K562 (cell line): ENCODE measurements around the gene PDGFRA. TPM values are rescaled to one million over a fixed set of nuclear protein-coding genes. Genes with fewer than 3 reads are reported as not detected.

Experiments
- CBX3 ChIP-seq, 2 experiments: IDR thresholded peaks; 1 replicate in 1 of 2; 2 replicates in 1 of 2; pipeline ENCODE4 v1.6.1; 2012; ENCODE audit warnings: inconsistent platforms in 2 of 2, low read length in 2 of 2, borderline replicate concordance in 1 of 2, control low read depth in 1 of 2
- GABPB1 ChIP-seq: sonication (generic); formaldehyde crosslinking; IDR thresholded peaks from 2 replicates; pipeline ENCODE4 v1.8.0; 2022; ENCODE audit warnings: mild to moderate bottlenecking, missing genetic modification reagents
- KLF6 ChIP-seq: fragments of 250-450 bp; sonication (Bioruptor Pico); IDR thresholded peaks from 2 replicates; pipeline ENCODE4 v1.4.0; 2020; ENCODE audit warnings: mild to moderate bottlenecking, moderate library complexity, borderline replicate concordance
- MBD1 ChIP-seq: fragments of 250-450 bp; sonication (Bioruptor Pico); IDR thresholded peaks from 2 replicates; pipeline ENCODE4 v1.8.0; 2022; ENCODE audit warnings: inconsistent platforms
- PML ChIP-seq: IDR thresholded peaks from 2 replicates; pipeline ENCODE4 v1.6.1; 2012; ENCODE audit warnings: low read length, inconsistent platforms
- REST ChIP-seq, 2 experiments: fragments of 450-650 bp; formaldehyde crosslinking in 1 of 2; IDR thresholded peaks; 2 replicates each; pipeline versions ENCODE4 v1.4.0 to v1.6.1; 2014 to 2020; ENCODE audit warnings: mild to moderate bottlenecking in 2 of 2, borderline replicate concordance in 1 of 2, low read depth in 1 of 2
- ZEB2 ChIP-seq: fragments of 450-650 bp; IDR thresholded peaks from 2 replicates; pipeline ENCODE4 v1.6.1; 2016
- ZNF24 ChIP-seq: fragments of 450-650 bp; IDR thresholded peaks from 2 replicates; pipeline ENCODE4 v1.6.1; 2016
- ZNF639 ChIP-seq, 2 experiments: fragments of 200-800 bp in 1 of 2; sonication (Bioruptor generic) in 1 of 2; sonication (generic) in 1 of 2; formaldehyde crosslinking in 1 of 2; IDR thresholded peaks in 1 of 2; conservative IDR thresholded peaks in 1 of 2; 2 replicates each; pipeline versions ENCODE4 v1.5.0 to v1.6.1; 2016 to 2020; ENCODE audit warnings: missing compliant biosample characterization in 1 of 2, missing genetic modification characterization in 1 of 2, missing genetic modification reagents in 1 of 2
- polyA plus RNA-seq, 8 experiments: library from polyadenylated mRNA; depleted of rRNA in 4 of 8; stranded (reverse) in 5 of 8; unstranded in 3 of 8; fragments of >200 nt; fragmentation: Nextera tagmentation in 2 of 8; fragmentation: Illumina TruSeq in 1 of 8; extraction: Ambion mirVana in 2 of 8; extraction: Trizol in 1 of 8; gene quantifications; 2 replicates each; pipeline versions ENCODE4 v1.2.1 to v1.2.3, GENCODE V29; 2011 to 2014; ENCODE audit warnings: inconsistent platforms in 1 of 8, missing spikeins in 1 of 8
- total RNA-seq, 7 experiments: library from RNA; depleted of rRNA in 6 of 7; stranded (reverse); fragments of >200 nt in 6 of 7; fragmentation: Illumina TruSeq in 2 of 7; extraction: Trizol in 2 of 7; gene quantifications; 2 replicates each; pipeline versions ENCODE4 v1.2.1 to v1.2.3, GENCODE V29; 2011 to 2021; ENCODE audit warnings: low replicate concordance in 1 of 7
- TF ChIP-seq, protein P1 (sequence below): sonication (generic); formaldehyde crosslinking; IDR thresholded peaks from 2 replicates; pipeline ENCODE4 v1.8.0; 2022; ENCODE audit warnings: mild to moderate bottlenecking, missing genetic modification reagents

The PDGFRA gene
- total and polyA plus RNA-seq, 9 of the 15 experiments (the other 6 are each of a cell fraction or from before 2014, with no cell fraction given) = 0.40 TPM; not detected in 8

DNA sequence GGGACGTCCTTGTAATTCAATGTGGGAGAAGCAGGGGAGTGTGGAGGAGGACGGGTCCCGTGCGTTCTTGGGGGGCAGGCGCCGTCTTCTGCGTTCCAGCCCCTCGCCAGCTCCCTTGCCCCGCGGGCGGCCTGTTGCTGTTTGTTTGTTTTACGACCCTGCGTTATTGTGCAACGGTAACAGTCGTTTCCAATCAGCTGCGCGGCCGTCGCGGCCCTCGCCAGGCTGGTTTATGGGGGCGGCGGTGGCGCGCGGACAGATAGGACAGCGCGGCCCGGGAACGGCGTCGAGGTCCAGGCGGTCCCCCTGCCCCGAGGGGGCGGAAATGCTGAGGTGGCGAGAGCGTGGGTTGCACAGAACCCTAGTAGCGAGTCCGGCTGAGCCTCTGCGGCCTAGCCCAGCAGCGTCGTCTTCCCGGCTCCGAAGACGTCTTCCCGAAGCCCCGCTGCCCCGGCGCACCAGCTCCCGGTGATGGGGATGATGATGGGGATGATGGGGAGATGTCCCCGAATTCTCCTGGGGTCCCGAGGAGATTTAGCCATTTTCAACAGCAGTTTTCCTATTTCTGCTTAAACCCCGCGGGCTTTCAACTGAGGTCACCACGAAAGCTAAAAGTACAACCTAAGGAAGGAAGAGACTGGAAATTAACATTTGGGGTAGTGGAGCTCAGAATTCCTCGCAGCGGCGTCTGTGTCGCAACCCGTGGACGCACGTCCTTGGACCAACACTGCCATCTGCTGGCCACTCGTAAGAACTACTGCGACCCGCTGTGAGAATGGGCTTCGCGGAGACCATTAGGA is 4.8 kb downstream of the PDGFRA start (continued):
- TF ChIP-seq, protein P1, sequence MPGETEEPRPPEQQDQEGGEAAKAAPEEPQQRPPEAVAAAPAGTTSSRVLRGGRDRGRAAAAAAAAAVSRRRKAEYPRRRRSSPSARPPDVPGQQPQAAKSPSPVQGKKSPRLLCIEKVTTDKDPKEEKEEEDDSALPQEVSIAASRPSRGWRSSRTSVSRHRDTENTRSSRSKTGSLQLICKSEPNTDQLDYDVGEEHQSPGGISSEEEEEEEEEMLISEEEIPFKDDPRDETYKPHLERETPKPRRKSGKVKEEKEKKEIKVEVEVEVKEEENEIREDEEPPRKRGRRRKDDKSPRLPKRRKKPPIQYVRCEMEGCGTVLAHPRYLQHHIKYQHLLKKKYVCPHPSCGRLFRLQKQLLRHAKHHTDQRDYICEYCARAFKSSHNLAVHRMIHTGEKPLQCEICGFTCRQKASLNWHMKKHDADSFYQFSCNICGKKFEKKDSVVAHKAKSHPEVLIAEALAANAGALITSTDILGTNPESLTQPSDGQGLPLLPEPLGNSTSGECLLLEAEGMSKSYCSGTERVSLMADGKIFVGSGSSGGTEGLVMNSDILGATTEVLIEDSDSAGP (CRISPR knock-in tag) = no peak
- TF ChIP-seq KLF6 = no peak
- TF ChIP-seq ZNF24 = no peak
- TF ChIP-seq CBX3 (IDR thresholded peaks at IDR 0.05; ENCODE audit: borderline replicate concordance in 1 of 2, low read length in 2 of 2) = no peak
- TF ChIP-seq MBD1 (CRISPR knock-in tag) = no peak
- TF ChIP-seq GABPB1 (CRISPR knock-in tag) = no peak
- TF ChIP-seq REST (IDR thresholded peaks at IDR 0.05; ENCODE audit: borderline replicate concordance) = peak; percentile 53
- no peak for TF ChIP-seq REST (CRISPR knock-in tag; IDR thresholded peaks at IDR 0.05; ENCODE audit: low read depth)
- TF ChIP-seq ZEB2 = no peak
- no peak for TF ChIP-seq PML
- no peak for TF ChIP-seq ZNF639 (CRISPR knock-in tag; conservative IDR thresholded peaks at IDR 0.05 in 1 of 2, IDR thresholded peaks at IDR 0.05 in 1 of 2)
